Heart right ventricle (tissue), 16 donors: ENCODE results near the gene VTCN1. TPM values are rescaled to one million over a fixed set of nuclear protein-coding genes. Genes with fewer than 3 reads are reported as not detected.
"Not testable (repeated sequence)": the region's sequence is repeated elsewhere in the genome, so short reads cannot be mapped to it uniquely, and the experiment has no call there.

Experiments used
- ATAC-seq, 8 donors: fragments of 200-7000 bp; cut with Tn5 transposase; one replicate each; pipeline ENCODE4 v1.9.1; 2020; ENCODE audit warnings: mild to moderate bottlenecking in 8 of 8, moderate library complexity in 8 of 8, moderate number of reproducible peaks in 1 of 8
- DNase-seq, 2 donors: peaks; one replicate each; pipeline ENCODE4 v3.0.0-alpha.2; 2020
- H3K27ac ChIP-seq, 10 donors: fragments of 200-600 bp; sonication (generic) in 2 of 10; one replicate each; pipeline versions ENCODE4 v1.5.0 to v1.8.0; 2020 to 2022; ENCODE audit warnings: mild to moderate bottlenecking in 3 of 10
- H3K27me3 ChIP-seq, 7 donors: fragments of 200-600 bp; one replicate each; pipeline ENCODE4 v1.8.0; 2021 to 2022; ENCODE audit warnings: mild to moderate bottlenecking in 2 of 7
- H3K36me3 ChIP-seq, 9 donors: fragments of 200-600 bp; sonication (generic) in 1 of 9; one replicate each; pipeline versions ENCODE4 v1.5.0 to v1.8.0; 2020 to 2022; ENCODE audit warnings: mild to moderate bottlenecking in 2 of 9
- H3K4me1 ChIP-seq, 9 donors: fragments of 200-600 bp; sonication (generic) in 1 of 9; one replicate each; pipeline versions ENCODE4 v1.5.0 to v1.8.0; 2020 to 2022; ENCODE audit warnings: mild to moderate bottlenecking in 4 of 9
- H3K4me3 ChIP-seq, 10 donors: fragments of 200-600 bp; sonication (generic) in 2 of 10; one replicate each; pipeline versions ENCODE4 v1.5.0 to v1.8.0; 2020 to 2022; ENCODE audit warnings: mild to moderate bottlenecking in 7 of 10, moderate library complexity in 2 of 10
- H3K9me3 ChIP-seq, 11 donors: fragments of 200-600 bp in 10 of 11; sonication (generic) in 2 of 11; one replicate each; pipeline versions ENCODE4 v1.5.0 to v1.8.0; 2013 to 2022; ENCODE audit warnings: mild to moderate bottlenecking in 2 of 11, control low read depth in 1 of 11, moderate library complexity in 1 of 11
- WGBS, 2 donors: extraction: QIAGEN DNeasy Blood & Tissue Kit; methylation state at CpG; one replicate each; pipeline ENCODE4 v1.1.7; 2013; ENCODE audit warnings: inconsistent platforms in 1 of 2; 5-methylcytosine and 5-hydroxymethylcytosine counted together
- intact Hi-C, 10 donors: fragments of 100-400 bp; cut with DNase I; formaldehyde crosslinking; loops; one replicate each; pipeline versions ENCODE4 v1.11.1 to v1.14.2; 2022
- polyA plus RNA-seq, 2 donors: library from polyadenylated mRNA; stranded (reverse); fragments of 200-250 nt; gene quantifications; one replicate each; pipeline ENCODE4 v1.2.3, GENCODE V29; 2013
- total RNA-seq, 10 donors: library from RNA; stranded (reverse); fragmentation: NEBNext Ultra II Directional in 3 of 10; extraction: Animal tissue kit (Norgen Biotek cat#: 25700) in 3 of 10; gene quantifications; one replicate each; pipeline versions ENCODE4 v1.2.1 to v1.2.4, GENCODE V29; 2021 to 2023
- TF ChIP-seq, protein P1 (sequence below), 9 donors: fragments of 200-600 bp; sonication (generic) in 2 of 9; IDR thresholded peaks; one replicate each; pipeline versions ENCODE4 v1.5.0 to v1.8.0; 2021 to 2022; ENCODE audit warnings: antibody characterized with exemption in 9 of 9, mild to moderate bottlenecking in 5 of 9, moderate library complexity in 1 of 9
- donor health status: Arrhythmogenic right ventricular cardiomyopathy.
- donor health status: ischemic (EF 13 %, LVEDD 7.1; RV severe dilation, severe dysfunction).
- donor health status: healthy with polysubstance abuse.
- donor health status: DM: no; HTN: yes; CAD: no.
- donor health status: DM: no; HTN: no; CAD: no.
- donor health status: ischemic (EF 25% LVEDD 6.9; RV normal size, moderate dysfunction).
- donor health status: ischemic (EF 25% LVEDD 5.7; RV mildly dilated, moderate dysfunction).
- donor health status: healthy.
- donor health status: DM: yes; HTN: yes; CAD: no.
- donor health status: Ischemic cardiomyopathy.
- donor health status: ischemic (EF 35%, LVEDD 5.7; RV mildly dilated, moderate dysfunction).
- donor health status: nonischemic (EF 11% LVEDD 7.7; RV severe dilation, severe dysfunction).
- donor health status: DM: yes; HTN: yes; CAD: no.
- donor health status: PGD.
- donor health status: ischemic (EF 29% LVEDD 5.4; RV normal size, mild dysfunction).
- donor health status: nonischemic (EF 23%, LVEDD 6.1; RV moderate dilation, normal function).

VTCN1 gene
- total and polyA plus RNA-seq, 12 donors, result 0.17 TPM; not detected in 11

DNA sequence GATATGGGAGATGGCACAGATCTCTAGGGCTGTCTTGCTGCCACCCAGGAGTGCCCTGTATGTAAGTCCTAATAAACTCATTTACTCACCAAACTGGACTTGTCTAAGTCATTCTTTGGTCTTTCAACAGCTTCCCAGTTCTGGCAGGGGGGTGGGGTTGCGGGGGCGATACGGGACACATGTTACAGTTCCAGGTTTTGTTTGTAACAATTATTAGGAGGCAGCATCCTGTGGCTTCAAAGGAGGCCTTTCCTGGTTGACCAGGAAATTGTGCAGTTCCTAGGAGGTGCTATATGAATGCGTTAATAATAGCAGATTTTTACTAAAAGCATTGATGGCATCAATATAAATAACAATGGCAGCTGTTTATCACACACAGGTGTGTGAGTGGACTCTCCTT is 46.5 kb downstream of the VTCN1 start:
- Histone ChIP-seq H3K27me3 (no peaks in the 10 kb centered on the region), H3K4me3 (no peak overlapping the region), H3K9me3 (no peaks in the 10 kb centered on the region), H3K36me3 (no peaks in the 10 kb centered on the region), H3K27ac (peak overlapping the region in 2 of 10 donors; percentile 28 to 42), H3K4me1 (peaks cover 0 to 12% (median 4%) of the 10 kb centered on the region in 9 donors)
- TF ChIP-seq, protein P1, sequence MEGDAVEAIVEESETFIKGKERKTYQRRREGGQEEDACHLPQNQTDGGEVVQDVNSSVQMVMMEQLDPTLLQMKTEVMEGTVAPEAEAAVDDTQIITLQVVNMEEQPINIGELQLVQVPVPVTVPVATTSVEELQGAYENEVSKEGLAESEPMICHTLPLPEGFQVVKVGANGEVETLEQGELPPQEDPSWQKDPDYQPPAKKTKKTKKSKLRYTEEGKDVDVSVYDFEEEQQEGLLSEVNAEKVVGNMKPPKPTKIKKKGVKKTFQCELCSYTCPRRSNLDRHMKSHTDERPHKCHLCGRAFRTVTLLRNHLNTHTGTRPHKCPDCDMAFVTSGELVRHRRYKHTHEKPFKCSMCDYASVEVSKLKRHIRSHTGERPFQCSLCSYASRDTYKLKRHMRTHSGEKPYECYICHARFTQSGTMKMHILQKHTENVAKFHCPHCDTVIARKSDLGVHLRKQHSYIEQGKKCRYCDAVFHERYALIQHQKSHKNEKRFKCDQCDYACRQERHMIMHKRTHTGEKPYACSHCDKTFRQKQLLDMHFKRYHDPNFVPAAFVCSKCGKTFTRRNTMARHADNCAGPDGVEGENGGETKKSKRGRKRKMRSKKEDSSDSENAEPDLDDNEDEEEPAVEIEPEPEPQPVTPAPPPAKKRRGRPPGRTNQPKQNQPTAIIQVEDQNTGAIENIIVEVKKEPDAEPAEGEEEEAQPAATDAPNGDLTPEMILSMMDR (IDR thresholded peaks at IDR 0.05), result no peak
- ATAC-seq, result peak in 4 of 8 donors; percentile 67 to 96 (median 90)
- intact Hi-C loops, result no loop called here
- DNase-seq, result peak; percentile 11 to 42
- WGBS, 2 donors, result 63 to 71% methylated on average over 4 of the region's 4 CpGs

DNA sequence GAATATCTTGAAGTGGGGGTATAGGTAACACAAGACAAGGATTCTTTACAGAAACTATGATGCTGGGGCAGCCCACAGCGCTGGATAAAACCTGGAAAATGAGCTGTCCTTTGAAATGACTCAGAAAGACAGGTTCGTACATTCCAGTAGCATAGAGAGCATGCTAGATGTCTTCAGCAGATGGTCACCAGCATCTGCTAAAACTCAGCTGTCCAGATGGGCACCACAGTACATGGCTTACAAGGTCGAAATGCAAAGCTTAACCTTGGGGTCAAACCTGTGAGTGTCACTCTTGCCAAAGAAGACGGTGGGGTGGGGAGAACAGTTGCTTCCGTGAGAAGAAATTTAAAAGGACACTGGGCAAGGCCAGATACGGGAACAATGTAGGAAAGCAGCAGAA is 47.9 kb downstream of the VTCN1 start:
- no peak overlapping the region for H3K27ac ChIP-seq
- DNase-seq (no peak), ATAC-seq (no peak)
- 83 to 86% methylated on average over 6 of the region's 6 CpGs for WGBS, 2 donors
- intact Hi-C loops, result no loop called here
- no peaks in the 10 kb centered on the region for H3K9me3 ChIP-seq
- no peak overlapping the region for H3K4me3 ChIP-seq
- TF ChIP-seq, protein P1 (IDR thresholded peaks at IDR 0.05), result no peak
- H3K4me1 ChIP-seq, result peaks cover 0 to 11% (median 4%) of the 10 kb centered on the region in 9 donors
- no peaks in the 10 kb centered on the region for H3K27me3 ChIP-seq
- no peaks in the 10 kb centered on the region for H3K36me3 ChIP-seq

DNA sequence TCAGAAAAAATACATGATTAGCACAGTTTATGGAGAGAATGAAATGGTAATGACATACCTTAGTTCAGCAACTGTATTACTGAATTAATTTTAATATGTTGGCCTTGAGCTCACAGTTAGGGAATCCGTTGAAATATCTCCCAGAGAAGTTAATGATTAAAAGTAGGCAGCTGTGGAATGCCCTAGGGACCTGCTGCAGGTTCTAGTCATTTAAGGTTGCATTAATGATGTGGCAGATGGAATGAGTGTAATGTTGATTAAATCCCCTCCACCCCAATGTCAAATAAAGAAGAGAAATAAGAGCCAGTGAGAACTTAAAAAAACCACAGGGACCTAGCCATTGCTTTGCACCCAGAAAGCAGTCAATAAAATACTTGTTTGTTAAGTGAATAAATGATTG is 48.8 kb downstream of the VTCN1 start:
- 74 to 81% methylated on average over 1 of the region's 1 CpG for WGBS, 2 donors
- DNase-seq, result no peak

DNA sequence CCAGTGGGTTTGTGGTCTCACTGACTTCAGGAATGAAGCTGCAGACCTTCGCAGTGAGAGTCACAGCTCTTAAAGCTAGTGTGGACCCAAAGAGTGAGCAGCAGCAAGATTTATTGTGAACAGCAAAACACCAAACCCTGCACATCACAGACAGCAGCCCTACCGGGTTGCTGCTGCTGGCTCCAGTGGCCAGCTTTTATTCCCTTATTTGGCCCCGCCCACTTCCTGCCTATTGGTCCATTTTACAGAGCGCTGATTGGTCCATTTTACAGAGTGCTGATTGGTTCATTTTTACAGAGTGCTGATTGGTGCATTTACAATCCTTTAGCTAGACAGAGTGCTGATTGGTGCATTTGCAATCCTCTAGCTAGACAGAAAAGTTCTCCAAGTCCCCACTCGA is 59.4 kb downstream of the VTCN1 start:
- peaks cover 0 to 23% (median 0%) of the 10 kb centered on the region in 9 donors for H3K4me1 ChIP-seq
- WGBS, 2 donors, result 92 to 95% methylated on average over 5 of the region's 5 CpGs
- H3K27me3 ChIP-seq, H3K9me3 ChIP-seq, H3K27ac ChIP-seq, H3K4me3 ChIP-seq, DNase-seq, H3K36me3 ChIP-seq, ATAC-seq, intact Hi-C loops: not testable (repeated sequence)

More for the DNA sequence above, 48.8 kb downstream of the VTCN1 start:
- peaks cover 0 to 7% (median 0%) of the 10 kb centered on the region in 9 donors for H3K4me1 ChIP-seq
- intact Hi-C loops, result no loop called here
- no peak overlapping the region for H3K4me3 ChIP-seq
- no peak overlapping the region for H3K27ac ChIP-seq
- no peaks in the 10 kb centered on the region for H3K9me3 ChIP-seq
- TF ChIP-seq, protein P1 (IDR thresholded peaks at IDR 0.05), result no peak
- no peaks in the 10 kb centered on the region for H3K27me3 ChIP-seq
- no peak for ATAC-seq
- H3K36me3 ChIP-seq, result no peaks in the 10 kb centered on the region

DNA sequence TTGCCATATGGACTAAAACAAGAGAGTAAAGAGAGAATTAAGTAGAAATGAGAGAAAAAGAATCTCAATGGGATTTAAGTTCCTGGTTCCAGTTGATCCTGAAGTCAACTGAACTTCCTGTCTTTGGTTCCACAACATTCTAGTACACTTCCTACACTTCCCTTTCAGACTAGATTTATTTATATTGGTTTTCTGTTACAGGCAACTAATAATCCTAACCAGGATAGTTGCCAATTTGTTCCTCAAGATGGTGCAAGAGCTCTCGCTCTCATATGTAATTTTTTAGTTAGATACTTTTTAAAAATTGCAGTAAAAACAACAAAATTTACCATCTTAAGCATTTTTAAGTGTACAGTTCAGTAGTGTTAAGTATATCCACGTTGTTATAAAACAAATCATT is 60.4 kb downstream of the VTCN1 start:
- no peak overlapping the region for H3K27ac ChIP-seq
- 78 to 81% methylated on average over 2 of the region's 2 CpGs for WGBS, 2 donors
- H3K27me3 ChIP-seq, result no peaks in the 10 kb centered on the region
- H3K9me3 ChIP-seq, result peaks cover 0 to 5% (median 0%) of the 10 kb centered on the region in 11 donors
- H3K4me3 ChIP-seq, result no peak overlapping the region
- TF ChIP-seq, protein P1 (IDR thresholded peaks at IDR 0.05), result peak in 1 of 9 donors; percentile 17
- intact Hi-C loops, result no loop called here
- no peak for ATAC-seq
- DNase-seq, result no peak
- H3K4me1 ChIP-seq, result peaks cover 0 to 24% (median 0%) of the 10 kb centered on the region in 9 donors
- no peaks in the 10 kb centered on the region for H3K36me3 ChIP-seq
